Anterior cingulate cortex (tissue), 58 donors: Measurements from ENCODE around the gene HCRTR1.

ENCODE experiments used
- DNase-seq, 58 donors: peaks; one replicate each; lab custom pipeline; 2025; lab: John Stamatoyannopoulos, UW

HCRTR1 gene

GRCh38 chr1:31645274-31645568, 27.7 kb downstream of the HCRTR1 start:
- DNase-seq = no peak

DNA sequence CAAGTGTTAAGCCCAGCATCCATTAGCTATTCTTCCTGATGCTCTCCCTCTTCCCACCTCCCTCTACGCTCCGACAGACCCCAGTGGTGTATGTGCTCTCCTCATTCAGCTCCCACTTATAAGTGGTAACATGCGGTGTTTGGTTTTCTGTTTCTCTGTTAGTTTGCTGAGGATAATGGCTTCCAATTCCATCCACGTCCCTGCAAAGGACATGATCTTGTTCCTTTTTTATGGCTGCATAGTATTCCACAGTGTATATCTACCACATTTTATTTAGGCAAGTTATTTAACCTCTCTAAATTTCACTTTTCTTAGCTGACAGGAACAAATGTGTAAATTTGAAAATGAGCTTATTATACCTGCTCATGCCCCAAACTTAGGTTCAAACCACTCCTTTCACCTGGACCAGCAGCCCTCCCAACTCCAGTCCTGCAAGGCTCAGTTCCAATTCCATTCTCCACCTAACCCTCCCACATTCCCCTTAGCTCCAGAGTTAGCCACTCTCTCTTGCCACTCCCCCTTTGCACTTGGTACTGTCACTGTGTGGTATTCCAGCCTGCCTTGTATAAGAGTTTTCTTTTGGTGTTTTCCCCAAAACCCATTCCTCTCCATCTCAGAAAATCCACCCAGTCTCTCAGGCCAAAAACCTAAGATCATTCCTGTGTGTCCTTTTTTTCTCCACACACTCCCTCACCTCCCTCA, 28.9 kb downstream of the HCRTR1 start:
- DNase-seq = no peak

DNA sequence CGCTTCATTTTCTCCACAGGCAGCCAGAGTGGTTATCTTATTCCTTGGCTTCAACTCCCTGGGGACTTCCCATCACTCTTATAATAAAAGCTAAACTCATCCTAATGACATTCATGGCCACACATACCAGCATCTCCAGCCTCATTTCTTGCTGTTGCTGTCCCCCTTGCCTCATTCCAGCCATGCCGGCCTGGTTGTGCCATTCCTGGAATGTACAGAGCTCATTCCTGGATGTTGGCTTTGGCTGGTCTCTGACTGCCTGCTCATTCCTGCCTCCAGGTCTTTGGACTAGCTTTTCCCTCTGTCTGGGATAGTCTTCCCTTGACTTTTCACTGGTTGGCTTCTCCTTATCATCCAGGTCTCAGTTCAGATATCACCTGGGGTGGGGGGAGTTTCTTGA, 29.6 kb downstream of the HCRTR1 start:
- no peak for DNase-seq

GRCh38 chr1:31648190-31648589, 30.7 kb downstream of the HCRTR1 start:
- no peak for DNase-seq

DNA sequence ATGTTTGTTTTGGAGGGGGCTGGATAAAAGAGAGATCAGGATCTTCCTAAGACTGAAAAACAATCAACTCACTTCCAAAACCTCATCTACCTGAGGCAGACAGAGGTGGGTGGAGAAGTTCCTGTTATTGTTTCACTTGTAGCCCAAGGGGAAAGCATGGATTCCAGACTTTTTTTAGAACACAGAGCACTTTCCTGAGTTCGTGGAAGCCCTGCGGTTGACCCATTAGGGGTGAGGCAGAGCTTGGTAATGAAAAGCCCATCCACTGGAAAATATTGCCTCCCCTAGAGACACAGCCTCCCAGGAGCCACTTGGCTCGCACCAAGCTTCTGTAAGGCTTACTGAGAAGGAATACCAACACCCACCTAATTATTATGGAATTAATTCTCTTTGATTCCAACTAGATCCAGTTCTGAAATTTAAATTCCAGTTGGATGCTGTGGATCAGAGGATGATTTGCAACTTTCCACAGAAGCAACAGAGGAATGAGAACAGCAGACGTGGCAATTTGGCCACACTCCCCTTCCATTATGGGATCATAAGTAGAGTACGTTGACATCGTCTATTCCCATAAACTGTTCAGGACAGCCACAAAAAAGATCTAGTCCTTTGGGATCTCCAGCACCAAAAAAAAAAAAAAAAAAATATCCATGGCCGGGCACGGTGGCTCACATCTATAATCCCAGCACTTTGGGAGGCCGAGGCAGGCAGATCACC, 31.3 kb downstream of the HCRTR1 start:
- no peak for DNase-seq

- no peak for DNase-seq
Measured at GRCh38 chr1:31650161-31651088, 32.9 kb downstream of the HCRTR1 start.

GRCh38 chr1:31651089-31651420, 33.6 kb downstream of the HCRTR1 start:
- no peak for DNase-seq

GRCh38 chr1:31651766-31652165, 34.3 kb downstream of the HCRTR1 start:
- no peak for DNase-seq

- DNase-seq = no peak
Measured at GRCh38 chr1:31652891-31653499, 35.5 kb downstream of the HCRTR1 start.

GRCh38 chr1:31653717-31654473, 36.4 kb downstream of the HCRTR1 start:
- DNase-seq = no peak

DNA sequence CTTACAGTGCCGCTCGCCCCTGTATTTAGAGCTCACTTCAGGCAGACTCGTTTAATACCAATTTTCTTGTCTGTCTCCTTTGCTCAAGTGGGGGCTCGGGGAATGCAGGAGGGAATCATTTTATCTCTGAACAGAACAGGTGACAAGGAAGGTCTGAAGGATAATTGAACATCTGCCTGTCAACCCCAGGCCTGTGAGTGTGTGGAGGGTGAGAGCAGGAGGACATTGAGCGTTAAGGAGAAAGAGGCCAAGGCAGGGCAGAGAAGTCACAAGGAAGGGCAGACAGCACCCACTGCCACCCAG, 36.9 kb downstream of the HCRTR1 start:
- no peak for DNase-seq

GRCh38 chr1:31655104-31655503, 37.6 kb downstream of the HCRTR1 start:
- DNase-seq = no peak

DNA sequence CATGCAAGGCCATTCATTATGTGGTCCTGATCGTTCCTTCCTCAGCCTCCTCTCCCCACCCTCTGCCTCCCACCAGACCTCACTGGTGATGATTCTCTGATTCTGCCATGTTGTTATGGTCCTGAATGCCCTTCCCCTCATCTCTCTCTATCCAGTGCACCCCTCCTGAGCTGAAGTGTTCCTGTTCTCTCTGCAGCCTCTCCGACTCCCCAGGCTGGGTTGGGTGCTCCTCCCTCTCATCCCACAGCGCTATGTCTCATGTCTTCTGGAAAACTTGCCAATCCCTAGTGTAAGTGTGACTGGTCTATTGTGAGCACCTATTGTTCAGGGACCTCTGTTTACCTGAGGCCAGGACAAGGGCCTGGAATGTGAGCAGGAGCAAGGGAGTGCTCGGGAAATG, 38.3 kb downstream of the HCRTR1 start:
- no peak for DNase-seq

- DNase-seq = no peak
Measured at GRCh38 chr1:31657020-31657804, 39.7 kb downstream of the HCRTR1 start.

DNA sequence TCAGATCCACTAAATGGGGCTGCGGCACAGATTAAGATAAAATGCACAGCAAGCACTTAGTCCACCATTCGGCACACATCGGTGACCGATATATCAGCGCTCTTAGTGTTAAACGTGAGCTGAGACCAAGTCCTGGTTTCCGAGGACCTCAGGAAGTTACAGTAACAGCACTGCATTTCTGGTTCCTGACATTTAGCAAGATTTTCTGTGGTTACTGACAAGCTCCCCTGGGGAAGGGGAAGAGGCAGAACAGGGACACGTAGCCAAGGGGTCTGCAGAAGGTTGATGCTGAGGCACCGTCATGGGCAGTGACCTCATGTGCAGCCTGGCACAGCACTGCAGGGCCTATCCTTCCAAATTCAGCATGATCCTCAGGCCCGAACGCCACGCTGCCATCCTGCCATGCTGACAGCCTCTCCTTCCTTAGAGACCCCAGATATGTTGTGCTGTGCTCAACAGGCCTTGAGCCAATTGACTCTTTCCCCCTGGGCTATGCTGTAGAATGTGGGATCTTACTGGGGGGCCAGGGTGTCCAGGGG, 40.6 kb downstream of the HCRTR1 start:
- DNase-seq = no peak

GRCh38 chr1:31658721-31659120, 41.2 kb downstream of the HCRTR1 start:
- no peak for DNase-seq

DNA sequence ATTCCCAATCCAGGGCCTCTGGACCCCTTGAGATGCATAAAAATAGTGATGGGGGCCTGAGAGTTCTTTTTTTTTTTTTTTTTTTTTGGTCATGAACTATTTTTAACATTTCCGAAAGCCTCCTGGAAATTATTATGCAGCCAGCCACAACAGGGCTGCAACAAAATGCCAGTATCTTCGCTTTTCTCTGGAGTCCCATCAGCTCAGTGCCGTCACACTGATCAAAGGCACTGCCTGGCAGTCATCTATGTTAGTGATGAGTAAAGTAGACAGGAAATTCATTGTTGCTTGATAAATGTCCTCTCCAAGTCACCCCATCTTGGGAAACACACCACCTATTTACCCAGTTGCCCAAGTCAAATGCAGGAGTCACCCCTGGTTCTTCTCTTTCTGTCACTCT, 42.4 kb downstream of the HCRTR1 start:
- no peak for DNase-seq

- no peak for DNase-seq
Measured at GRCh38 chr1:31660871-31661455, 43.5 kb downstream of the HCRTR1 start.

DNA sequence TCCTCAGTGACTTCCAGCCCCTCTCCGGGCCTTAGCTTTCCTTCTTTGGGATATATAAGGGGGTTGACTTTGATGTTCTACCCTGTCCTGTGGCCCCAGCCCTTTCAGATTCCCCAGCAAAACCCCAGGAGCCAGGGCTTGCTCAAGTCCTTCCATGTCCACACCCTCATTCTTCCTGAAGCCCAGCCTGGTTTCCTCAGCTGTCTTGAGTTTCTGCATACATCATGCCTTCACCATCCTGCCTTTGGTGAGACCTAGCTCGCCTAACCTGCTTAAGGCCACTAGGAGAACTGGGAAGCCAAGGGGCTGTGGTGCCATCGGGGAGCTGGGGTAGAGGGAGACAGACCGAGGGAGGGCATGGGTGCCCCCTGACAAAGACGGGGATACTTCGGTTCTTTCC, 44.4 kb downstream of the HCRTR1 start:
- DNase-seq = no peak
